GM20000 (cell line): ENCODE data around the gene SH3RF2.

Experiments
- DNase-seq: peaks from one replicate; pipeline ENCODE4 v3.0.0; 2012; ENCODE audit warnings: low spot score
- TF ChIP-seq, protein P1 (sequence below): IDR thresholded peaks from 2 replicates; pipeline ENCODE4 v1.5.1; 2012; ENCODE audit warnings: mild to moderate bottlenecking, control low read depth; ENCODE audit errors: extremely low read depth, missing control alignments

SH3RF2 gene

DNA sequence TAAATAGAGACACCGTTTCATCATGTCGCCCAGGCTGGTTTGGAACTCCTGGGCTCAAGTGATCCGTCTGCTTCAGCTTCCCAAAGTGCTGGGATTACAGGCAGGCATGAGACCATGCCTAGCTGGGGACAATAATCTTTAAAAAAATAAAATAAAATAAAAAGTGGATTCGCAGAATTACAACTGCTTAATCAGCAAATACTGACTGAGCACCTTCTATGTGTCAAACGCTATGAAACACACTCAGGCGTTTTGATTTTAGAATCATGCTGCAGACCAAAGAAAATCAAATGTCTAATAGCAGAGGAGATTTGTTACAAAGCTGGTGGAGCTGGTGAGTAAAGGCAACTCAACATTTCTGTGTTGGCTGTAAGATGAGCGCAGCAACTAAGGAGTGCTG, 22.7 kb upstream of the SH3RF2 start:
- TF ChIP-seq, protein P1, sequence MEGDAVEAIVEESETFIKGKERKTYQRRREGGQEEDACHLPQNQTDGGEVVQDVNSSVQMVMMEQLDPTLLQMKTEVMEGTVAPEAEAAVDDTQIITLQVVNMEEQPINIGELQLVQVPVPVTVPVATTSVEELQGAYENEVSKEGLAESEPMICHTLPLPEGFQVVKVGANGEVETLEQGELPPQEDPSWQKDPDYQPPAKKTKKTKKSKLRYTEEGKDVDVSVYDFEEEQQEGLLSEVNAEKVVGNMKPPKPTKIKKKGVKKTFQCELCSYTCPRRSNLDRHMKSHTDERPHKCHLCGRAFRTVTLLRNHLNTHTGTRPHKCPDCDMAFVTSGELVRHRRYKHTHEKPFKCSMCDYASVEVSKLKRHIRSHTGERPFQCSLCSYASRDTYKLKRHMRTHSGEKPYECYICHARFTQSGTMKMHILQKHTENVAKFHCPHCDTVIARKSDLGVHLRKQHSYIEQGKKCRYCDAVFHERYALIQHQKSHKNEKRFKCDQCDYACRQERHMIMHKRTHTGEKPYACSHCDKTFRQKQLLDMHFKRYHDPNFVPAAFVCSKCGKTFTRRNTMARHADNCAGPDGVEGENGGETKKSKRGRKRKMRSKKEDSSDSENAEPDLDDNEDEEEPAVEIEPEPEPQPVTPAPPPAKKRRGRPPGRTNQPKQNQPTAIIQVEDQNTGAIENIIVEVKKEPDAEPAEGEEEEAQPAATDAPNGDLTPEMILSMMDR, result no peak

DNA sequence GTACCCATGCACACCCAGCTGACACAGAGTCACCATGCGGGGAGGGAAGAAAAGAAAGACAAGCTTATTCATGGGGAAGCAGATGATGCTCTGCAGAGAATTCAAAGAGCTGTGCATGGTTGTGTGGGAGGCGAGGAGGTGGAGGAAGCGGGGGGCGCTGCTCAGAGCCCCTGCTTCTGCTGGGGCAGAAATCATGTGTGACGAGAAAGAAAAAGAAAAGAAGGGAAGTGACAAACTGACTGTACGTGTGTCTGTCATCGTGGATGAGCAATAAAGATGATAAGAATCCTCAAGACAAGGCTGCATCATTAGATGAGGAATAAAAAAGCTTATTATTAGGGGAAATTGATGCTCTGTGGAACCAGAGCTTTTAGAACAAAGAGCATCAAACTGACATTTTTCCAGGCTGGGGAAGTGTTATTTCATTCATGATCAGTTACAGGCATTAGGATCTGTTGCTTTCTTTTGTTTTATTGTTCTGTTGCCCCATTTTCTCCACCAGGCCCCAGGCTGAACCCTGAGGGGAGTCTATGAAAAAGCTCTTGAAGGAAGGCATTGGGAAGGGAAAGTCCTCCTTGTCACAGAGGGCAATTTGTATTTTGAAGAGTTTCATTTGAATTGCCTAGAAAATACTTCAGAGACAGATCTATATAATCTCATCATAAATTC, 20.3 kb upstream of the SH3RF2 start:
- no peak for DNase-seq
- TF ChIP-seq, protein P1, result no peak

More for the DNA sequence above, 22.7 kb upstream of the SH3RF2 start:
- no peak for DNase-seq

DNA sequence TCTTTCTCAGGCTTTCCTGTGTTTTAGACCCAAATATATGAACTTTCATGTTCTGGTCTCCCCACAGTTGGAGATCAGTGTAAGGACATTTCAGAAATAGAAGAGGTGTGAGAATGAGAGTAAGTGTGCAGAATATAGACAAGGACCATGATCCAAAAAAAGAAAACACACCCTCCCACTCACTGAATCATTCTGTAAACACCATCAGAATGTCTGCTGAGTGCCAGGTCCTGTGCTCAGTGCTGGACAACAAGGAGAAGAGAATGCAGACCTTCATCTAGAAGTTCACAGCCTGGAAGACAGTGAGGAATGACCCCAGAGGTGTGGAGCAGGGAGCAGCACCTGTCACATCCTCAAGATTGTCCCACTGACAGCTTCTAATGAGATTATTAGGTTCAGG, 19.1 kb upstream of the SH3RF2 start:
- TF ChIP-seq, protein P1, result no peak
- no peak for DNase-seq

DNA sequence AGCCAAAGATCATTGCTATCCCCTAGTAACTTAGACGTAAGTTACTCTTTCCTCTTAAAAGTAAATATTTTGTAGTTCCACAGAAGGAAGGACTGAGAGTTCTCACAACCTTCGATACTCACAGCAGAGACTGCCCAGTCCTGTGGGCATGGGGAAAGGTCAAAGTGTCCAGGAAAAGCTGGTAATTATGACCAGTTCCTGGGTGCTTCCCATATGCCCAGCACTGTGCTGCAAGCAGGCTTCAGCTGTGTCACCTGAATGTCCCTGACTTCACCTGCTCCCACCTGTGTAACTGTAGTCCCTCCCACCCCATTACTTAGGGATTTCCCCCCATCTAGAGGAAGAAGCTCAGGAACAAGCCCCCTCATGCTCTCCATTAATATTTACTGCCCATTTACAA, 18.0 kb upstream of the SH3RF2 start:
- TF ChIP-seq, protein P1, result no peak
- DNase-seq, result no peak

DNA sequence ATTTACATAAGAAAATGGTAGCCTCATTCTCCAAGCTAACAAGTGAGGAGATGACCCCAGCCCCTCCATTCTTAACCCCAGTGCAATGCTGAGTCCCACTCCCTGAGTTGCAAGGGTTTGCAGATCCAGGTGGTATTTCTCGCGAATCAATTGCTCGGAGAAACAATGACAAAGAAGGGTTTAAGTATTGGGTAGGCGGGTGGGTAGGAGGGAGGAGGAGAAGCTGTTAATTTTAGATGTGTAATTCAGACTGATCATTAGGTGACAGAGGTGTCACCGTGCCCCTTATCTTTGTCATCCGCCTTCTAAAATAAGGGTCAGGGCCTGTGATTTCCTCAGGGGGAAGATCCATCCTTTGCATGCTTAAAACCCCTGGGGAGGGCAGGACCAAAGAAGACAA, 17.0 kb upstream of the SH3RF2 start:
- no peak for DNase-seq
- TF ChIP-seq, protein P1, result no peak

DNA sequence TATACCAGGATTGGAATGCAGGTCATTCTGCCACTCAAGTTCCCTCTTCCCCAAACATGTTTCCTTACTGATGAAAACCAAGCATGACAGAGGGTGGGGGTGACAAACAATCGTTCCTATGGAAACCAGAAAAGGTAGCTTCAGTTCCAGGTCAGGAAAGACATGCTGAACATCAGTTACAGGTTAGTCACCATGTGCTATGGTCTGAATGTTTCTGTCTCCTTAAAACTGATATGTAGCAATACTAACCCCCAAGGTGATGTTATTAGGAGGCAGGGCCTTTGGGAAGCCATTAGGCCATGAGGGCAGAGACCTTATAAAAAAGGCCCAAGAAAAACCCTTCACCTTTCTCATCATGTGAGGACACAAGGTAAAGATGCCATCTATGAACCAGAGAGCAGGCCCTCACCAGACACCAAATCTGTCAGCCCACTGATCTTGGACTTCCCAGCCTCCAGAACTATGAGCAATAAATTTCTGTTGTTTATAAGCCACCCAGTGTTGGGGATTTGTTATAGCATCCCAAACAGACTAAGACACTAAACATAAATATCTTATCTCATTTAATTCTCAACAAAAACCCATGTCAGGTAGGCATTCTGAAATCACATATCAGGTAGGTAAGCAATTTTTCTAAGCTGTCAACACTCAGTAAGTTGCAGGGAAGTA, 15.7 kb upstream of the SH3RF2 start:
- TF ChIP-seq, protein P1, result no peak
- DNase-seq, result no peak

DNA sequence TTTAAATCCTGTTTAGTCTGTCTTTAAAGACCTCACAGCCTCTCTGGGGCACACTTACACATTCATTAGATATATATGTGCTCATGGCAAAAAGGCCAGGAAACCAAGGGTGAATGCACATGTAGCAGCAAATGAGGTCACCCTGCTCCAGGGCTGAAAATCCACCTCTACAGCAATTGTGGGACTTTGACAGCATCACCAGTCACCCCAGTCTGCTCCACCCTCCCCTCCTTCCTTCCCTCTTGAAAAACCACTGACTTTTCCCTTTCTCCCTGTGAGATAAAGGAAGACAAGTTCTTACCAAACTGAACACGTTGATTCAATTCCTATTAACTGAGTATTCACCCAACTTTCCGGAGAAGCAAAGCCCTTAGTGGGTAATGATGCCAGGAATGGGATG, 15.2 kb upstream of the SH3RF2 start:
- DNase-seq, result no peak

More for the DNA sequence above, 15.2 kb upstream of the SH3RF2 start:
- TF ChIP-seq, protein P1, result no peak
